Glutamatergic neuron (in vitro differentiated cells): ENCODE results near the gene DLX2. TPM values are rescaled to one million over a fixed set of nuclear protein-coding genes. Genes with fewer than 3 reads are reported as not detected.

Source experiments
- DNase-seq: peaks from one replicate; pipeline ENCODE4 v3.0.0; 2022
- H3K27ac Mint-ChIP-seq: one replicate; pipeline ENCODE4 v1.8.0; 2020; ENCODE audit warnings: mild to moderate bottlenecking, mixed read lengths, inconsistent platforms; ENCODE audit not compliant: unreplicated experiment
- H3K27me3 Mint-ChIP-seq: one replicate; pipeline ENCODE4 v1.8.0; 2020; ENCODE audit warnings: mild to moderate bottlenecking, moderate library complexity, mixed read lengths, inconsistent platforms; ENCODE audit not compliant: unreplicated experiment
- H3K36me3 Mint-ChIP-seq: one replicate; pipeline ENCODE4 v1.8.0; 2020; ENCODE audit warnings: mild to moderate bottlenecking, mixed read lengths, inconsistent platforms; ENCODE audit not compliant: unreplicated experiment
- H3K4me1 Mint-ChIP-seq: one replicate; pipeline ENCODE4 v1.8.0; 2020; ENCODE audit warnings: mild to moderate bottlenecking, low read depth, mixed read lengths, inconsistent platforms; ENCODE audit not compliant: unreplicated experiment
- H3K4me3 Mint-ChIP-seq: one replicate; pipeline ENCODE4 v1.8.0; 2020; ENCODE audit warnings: mild to moderate bottlenecking, mixed read lengths, inconsistent platforms; ENCODE audit not compliant: unreplicated experiment
- H3K9me3 Mint-ChIP-seq: one replicate; pipeline ENCODE4 v1.8.0; 2020; ENCODE audit warnings: mild to moderate bottlenecking, moderate library complexity, mixed read lengths, inconsistent platforms; ENCODE audit not compliant: unreplicated experiment
- total RNA-seq: library from RNA; stranded (reverse); fragmentation: NEBNext Ultra II Directional; extraction: Animal tissue kit (Norgen Biotek cat#: 25700); gene quantifications from one replicate; pipeline ENCODE4 v1.2.1, GENCODE V29; 2021; ENCODE audit not compliant: unreplicated experiment
- TF ChIP-seq, protein P1 (sequence below): fragments of 200-600 bp; sonication (generic); IDR thresholded peaks from one replicate; pipeline ENCODE4 v1.5.0; 2021; ENCODE audit not compliant: partially characterized antibody, unreplicated experiment

Gene DLX2
- total RNA-seq, 1 donor from 2014 or later: 1.4 TPM

DNA sequence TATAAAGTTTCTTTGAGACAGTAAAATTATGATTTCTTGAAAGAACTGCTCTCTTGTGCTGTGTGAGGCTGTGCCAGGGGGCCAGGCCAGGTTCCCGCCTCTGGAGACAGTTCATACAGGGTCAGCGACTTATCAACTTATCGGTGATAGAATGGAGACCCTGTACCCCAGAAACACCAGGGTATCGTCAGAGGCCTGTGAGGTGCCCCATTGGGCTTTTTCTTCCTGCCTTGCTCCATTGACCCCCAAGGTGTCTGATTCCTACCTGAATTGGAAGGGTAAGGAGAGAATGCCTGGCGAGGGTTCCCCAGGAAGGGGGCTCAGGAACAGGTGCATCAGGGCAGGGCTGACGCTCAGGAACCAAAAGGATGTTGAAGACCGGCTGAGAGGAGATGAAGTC, 13.1 kb downstream of the DLX2 start:
- Mint-ChIP-seq H3K9me3 (peaks cover 33% of the 10 kb centered on the region), H3K36me3 (no peaks in the 10 kb centered on the region), H3K4me1 (peaks cover 22% of the 10 kb centered on the region), H3K4me3 (no peak overlapping the region), H3K27ac (no peak overlapping the region), H3K27me3 (peaks cover 63% of the 10 kb centered on the region)
- no peak for DNase-seq
- TF ChIP-seq, protein P1, sequence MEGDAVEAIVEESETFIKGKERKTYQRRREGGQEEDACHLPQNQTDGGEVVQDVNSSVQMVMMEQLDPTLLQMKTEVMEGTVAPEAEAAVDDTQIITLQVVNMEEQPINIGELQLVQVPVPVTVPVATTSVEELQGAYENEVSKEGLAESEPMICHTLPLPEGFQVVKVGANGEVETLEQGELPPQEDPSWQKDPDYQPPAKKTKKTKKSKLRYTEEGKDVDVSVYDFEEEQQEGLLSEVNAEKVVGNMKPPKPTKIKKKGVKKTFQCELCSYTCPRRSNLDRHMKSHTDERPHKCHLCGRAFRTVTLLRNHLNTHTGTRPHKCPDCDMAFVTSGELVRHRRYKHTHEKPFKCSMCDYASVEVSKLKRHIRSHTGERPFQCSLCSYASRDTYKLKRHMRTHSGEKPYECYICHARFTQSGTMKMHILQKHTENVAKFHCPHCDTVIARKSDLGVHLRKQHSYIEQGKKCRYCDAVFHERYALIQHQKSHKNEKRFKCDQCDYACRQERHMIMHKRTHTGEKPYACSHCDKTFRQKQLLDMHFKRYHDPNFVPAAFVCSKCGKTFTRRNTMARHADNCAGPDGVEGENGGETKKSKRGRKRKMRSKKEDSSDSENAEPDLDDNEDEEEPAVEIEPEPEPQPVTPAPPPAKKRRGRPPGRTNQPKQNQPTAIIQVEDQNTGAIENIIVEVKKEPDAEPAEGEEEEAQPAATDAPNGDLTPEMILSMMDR: no peak

- no peaks in the 10 kb centered on the region for H3K36me3 Mint-ChIP-seq
- TF ChIP-seq, protein P1: no peak
Observed at GRCh38 chr2:172089005-172089504, 13.6 kb downstream of the DLX2 start.

GRCh38 chr2:172088245-172089004, 14.3 kb downstream of the DLX2 start:
- Mint-ChIP-seq H3K4me1 (peaks cover 30% of the 10 kb centered on the region), H3K9me3 (peaks cover 32% of the 10 kb centered on the region)
- TF ChIP-seq, protein P1: no peak

More at GRCh38 chr2:172089005-172089504, 13.6 kb downstream of the DLX2 start:
- H3K4me1 Mint-ChIP-seq: peaks cover 24% of the 10 kb centered on the region
- peaks cover 65% of the 10 kb centered on the region for H3K27me3 Mint-ChIP-seq
- DNase-seq: no peak
- H3K9me3 Mint-ChIP-seq: peaks cover 33% of the 10 kb centered on the region
- H3K4me3 Mint-ChIP-seq: peak overlapping the region; percentile 69
- no peak overlapping the region for H3K27ac Mint-ChIP-seq

DNA sequence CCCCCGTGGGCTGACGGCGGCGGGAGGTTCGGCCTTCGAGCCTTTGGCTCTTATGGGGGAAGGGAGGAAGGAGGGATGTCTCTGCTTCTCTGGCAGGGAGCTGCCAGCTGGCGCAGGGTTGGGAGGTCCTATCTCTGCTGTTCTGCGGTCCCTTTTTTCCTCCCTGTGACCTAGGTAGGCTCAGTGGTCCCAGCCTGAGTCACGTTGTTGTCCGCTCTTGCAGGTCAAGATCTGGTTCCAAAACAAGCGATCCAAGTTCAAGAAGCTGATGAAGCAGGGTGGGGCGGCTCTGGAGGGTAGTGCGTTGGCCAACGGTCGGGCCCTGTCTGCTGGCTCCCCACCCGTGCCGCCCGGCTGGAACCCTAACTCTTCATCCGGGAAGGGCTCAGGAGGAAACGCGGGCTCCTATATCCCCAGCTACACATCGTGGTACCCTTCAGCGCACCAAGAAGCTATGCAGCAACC, 14.9 kb downstream of the DLX2 start:
- Mint-ChIP-seq H3K27me3 (peaks cover 63% of the 10 kb centered on the region), H3K4me1 (peaks cover 30% of the 10 kb centered on the region), H3K9me3 (peaks cover 28% of the 10 kb centered on the region), H3K27ac (no peak overlapping the region), H3K36me3 (no peaks in the 10 kb centered on the region), H3K4me3 (peak overlapping the region; percentile 69)
- TF ChIP-seq, protein P1: no peak
- DNase-seq: peak; percentile 40

More at GRCh38 chr2:172088245-172089004, 14.3 kb downstream of the DLX2 start:
- Mint-ChIP-seq H3K36me3 (no peaks in the 10 kb centered on the region), H3K27ac (no peak overlapping the region), H3K4me3 (peak overlapping the region; percentile 69), H3K27me3 (peaks cover 69% of the 10 kb centered on the region)
- peak; percentile 55 for DNase-seq

DNA sequence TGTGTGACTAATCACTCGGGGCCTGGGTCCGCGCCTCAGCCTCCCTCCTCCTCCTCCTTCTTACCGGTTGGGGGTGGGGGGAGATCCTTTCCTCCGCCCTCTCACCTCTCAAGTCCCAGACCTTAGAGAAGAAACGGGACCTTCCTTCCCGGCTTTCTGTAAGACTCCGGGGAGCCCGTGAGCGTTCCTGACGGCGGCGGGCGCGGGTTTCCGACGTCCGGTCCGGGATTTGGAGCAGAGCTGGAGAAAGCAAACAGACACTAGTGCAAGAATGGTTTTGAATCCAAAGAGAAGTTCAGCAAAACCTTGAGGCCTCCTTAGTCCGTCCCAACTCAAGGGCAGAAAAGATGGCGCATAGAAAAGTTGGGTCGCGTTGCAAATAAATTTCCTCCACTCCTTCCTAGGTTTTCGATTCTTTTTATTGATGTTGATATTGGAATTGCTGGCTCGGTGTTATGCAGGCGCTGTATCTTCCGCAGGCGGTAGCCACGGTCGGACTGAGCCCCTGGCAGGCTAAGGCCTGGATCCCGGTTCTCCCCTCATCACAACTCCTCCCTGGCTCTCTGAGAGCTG, 15.4 kb downstream of the DLX2 start:
- H3K4me1 Mint-ChIP-seq: peaks cover 28% of the 10 kb centered on the region

More for the DNA sequence above, 15.4 kb downstream of the DLX2 start:
- H3K9me3 Mint-ChIP-seq: peaks cover 26% of the 10 kb centered on the region
- TF ChIP-seq, protein P1: no peak
- no peaks in the 10 kb centered on the region for H3K36me3 Mint-ChIP-seq
- DNase-seq: no peak
- H3K27ac Mint-ChIP-seq: no peak overlapping the region
- peaks cover 62% of the 10 kb centered on the region for H3K27me3 Mint-ChIP-seq
- H3K4me3 Mint-ChIP-seq: peak overlapping the region; percentile 71
